Endothelial cell of umbilical vein (primary cell): Measurements from ENCODE around the gene SMURF2.

Source experiments
- EZH2 ChIP-seq: IDR thresholded peaks from 2 replicates; pipeline ENCODE4 v1.6.1; 2012; ENCODE audit warnings: borderline replicate concordance, low read depth, mild to moderate bottlenecking, moderate library complexity, low read length, inconsistent platforms; ENCODE audit not compliant: severe bottlenecking
- POLR2AphosphoS5 ChIP-seq: IDR thresholded peaks from 2 replicates; pipeline ENCODE4 v1.6.1; 2012; ENCODE audit warnings: low read depth, mild to moderate bottlenecking, control low read depth, low read length, moderate library complexity; ENCODE audit not compliant: insufficient read depth
- TF ChIP-seq, protein P1 (sequence below), 2 donors: IDR thresholded peaks; 1 replicate in 1 of 2; 2 replicates in 1 of 2; pipeline ENCODE4 v1.5.1; 2011; ENCODE audit warnings: low read length in 2 of 2, mild to moderate bottlenecking in 2 of 2, moderate library complexity in 2 of 2, control low read depth in 1 of 2, inconsistent platforms in 1 of 2, low read depth in 1 of 2; ENCODE audit not compliant: insufficient read depth in 1 of 2; ENCODE audit errors: extremely low read depth in 1 of 2
- TF ChIP-seq, protein P2 (sequence below): IDR thresholded peaks from 2 replicates; pipeline ENCODE4 v1.6.1; 2011; ENCODE audit not compliant: insufficient read depth, insufficient read length

DNA sequence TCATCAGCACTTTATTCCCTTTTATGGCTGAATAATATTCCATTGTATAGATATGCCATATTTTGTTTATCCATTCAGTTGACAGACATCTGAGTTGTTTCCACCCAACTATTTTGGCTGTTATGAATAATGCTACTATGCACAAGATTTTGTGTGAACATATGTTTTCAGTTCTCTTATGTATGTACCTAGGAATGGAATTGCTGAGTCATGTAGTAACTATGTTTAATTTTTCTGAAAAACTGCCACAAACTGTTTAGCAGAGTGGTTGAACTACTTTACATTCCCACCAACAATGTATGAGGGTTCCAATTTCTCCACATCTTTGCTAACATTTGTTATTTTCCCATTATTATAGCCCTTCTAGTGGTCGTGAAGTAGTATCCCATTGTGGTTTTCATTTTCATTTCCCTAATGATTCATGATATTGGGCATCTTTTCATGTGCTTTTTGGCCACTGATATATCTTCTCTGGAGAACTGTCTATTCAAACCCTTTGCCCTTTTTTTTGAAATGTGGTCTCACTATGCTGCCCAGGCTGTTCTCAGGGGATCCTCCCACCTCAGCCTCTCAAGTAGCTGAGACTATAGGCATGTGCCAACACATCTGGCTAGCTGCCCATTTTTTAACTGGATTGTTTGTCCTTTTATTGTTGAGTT is 26.3 kb downstream of the SMURF2 start:
- TF ChIP-seq, protein P1, sequence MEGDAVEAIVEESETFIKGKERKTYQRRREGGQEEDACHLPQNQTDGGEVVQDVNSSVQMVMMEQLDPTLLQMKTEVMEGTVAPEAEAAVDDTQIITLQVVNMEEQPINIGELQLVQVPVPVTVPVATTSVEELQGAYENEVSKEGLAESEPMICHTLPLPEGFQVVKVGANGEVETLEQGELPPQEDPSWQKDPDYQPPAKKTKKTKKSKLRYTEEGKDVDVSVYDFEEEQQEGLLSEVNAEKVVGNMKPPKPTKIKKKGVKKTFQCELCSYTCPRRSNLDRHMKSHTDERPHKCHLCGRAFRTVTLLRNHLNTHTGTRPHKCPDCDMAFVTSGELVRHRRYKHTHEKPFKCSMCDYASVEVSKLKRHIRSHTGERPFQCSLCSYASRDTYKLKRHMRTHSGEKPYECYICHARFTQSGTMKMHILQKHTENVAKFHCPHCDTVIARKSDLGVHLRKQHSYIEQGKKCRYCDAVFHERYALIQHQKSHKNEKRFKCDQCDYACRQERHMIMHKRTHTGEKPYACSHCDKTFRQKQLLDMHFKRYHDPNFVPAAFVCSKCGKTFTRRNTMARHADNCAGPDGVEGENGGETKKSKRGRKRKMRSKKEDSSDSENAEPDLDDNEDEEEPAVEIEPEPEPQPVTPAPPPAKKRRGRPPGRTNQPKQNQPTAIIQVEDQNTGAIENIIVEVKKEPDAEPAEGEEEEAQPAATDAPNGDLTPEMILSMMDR (IDR thresholded peaks at IDR 0.05; ENCODE audit: extremely low read depth in 1 of 2, insufficient read depth in 1 of 2, low read depth in 1 of 2, low read length in 2 of 2), result no peak
- no peak for TF ChIP-seq POLR2AphosphoS5
- no peak for TF ChIP-seq EZH2
- TF ChIP-seq, protein P2, sequence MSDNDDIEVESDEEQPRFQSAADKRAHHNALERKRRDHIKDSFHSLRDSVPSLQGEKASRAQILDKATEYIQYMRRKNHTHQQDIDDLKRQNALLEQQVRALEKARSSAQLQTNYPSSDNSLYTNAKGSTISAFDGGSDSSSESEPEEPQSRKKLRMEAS, result no peak
